Body of pancreas (tissue), 4 donors: Measurements from ENCODE around the gene NOSTRIN.

Experiments
- POLR2A ChIP-seq, 3 donors: fragments of 450-650 bp; IDR thresholded peaks; one replicate each; pipeline ENCODE4 v1.6.1; 2016; ENCODE audit warnings: antibody characterized with exemption in 3 of 3, mild to moderate bottlenecking in 2 of 3
- TF ChIP-seq, protein P1 (sequence below), 7 experiments: fragments of 450-650 bp in 4 of 7; fragments of 200-600 bp in 3 of 7; sonication (generic) in 3 of 7; IDR thresholded peaks; one replicate each; pipeline ENCODE4 v1.5.1; 2016 to 2019; ENCODE audit warnings: antibody characterized with exemption in 7 of 7

DNA sequence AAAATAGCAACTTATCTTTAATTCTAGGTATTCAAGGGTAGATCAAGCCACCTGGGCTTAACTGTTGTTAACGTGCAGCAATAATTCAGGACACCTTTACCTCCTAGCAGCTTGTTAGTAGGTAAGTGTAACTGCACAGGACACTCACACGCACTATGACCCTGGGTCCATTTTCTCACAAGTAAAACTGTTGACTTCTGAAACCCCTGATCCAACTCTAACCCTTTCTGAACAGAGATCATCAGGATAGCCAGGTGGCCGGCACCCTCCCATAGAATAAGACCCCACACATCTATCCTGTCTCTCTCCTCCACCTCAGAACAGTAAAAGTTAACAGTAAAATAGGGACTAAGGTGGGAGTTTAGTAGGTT, 87.2 kb downstream of the NOSTRIN start:
- TF ChIP-seq, protein P1, sequence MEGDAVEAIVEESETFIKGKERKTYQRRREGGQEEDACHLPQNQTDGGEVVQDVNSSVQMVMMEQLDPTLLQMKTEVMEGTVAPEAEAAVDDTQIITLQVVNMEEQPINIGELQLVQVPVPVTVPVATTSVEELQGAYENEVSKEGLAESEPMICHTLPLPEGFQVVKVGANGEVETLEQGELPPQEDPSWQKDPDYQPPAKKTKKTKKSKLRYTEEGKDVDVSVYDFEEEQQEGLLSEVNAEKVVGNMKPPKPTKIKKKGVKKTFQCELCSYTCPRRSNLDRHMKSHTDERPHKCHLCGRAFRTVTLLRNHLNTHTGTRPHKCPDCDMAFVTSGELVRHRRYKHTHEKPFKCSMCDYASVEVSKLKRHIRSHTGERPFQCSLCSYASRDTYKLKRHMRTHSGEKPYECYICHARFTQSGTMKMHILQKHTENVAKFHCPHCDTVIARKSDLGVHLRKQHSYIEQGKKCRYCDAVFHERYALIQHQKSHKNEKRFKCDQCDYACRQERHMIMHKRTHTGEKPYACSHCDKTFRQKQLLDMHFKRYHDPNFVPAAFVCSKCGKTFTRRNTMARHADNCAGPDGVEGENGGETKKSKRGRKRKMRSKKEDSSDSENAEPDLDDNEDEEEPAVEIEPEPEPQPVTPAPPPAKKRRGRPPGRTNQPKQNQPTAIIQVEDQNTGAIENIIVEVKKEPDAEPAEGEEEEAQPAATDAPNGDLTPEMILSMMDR (IDR thresholded peaks at IDR 0.05) = no peak
- TF ChIP-seq POLR2A (IDR thresholded peaks at IDR 0.05) = no peak
